ENCODE measurements around the gene IL1R1.

Gene IL1R1

DNA sequence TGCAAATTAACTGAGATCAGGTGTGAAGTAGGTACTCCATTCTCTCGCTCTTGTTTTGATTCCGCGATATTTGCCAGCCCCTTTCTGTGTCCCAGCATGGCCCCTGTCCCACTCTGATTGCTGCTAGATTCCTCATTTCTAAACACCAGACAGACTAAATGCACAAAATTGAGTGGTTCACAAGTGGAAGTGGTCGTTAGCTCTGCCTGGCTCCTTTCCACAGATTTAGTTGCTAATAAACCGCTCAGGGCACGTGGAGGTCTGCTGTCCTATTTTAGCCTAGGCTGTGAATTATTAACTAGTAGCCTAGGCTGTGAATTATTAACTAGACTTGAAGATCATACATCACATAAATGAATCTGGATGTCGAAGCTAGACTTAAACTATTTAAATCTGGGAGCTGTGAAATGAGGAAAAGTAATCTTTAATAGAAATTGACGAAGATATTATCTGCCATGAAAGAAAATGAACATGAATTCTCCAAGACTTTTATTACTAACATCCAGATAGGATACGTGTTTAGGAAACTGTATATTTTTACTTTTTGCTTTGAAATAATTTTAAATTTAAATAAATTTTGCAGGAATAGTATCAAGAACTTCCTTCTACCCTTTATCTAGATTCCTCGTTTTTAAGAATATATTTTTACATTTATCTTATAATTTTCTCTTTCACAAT lies 48.0 kb downstream of the IL1R1 start:
- Histone ChIP-seq H3K4me1 (ENCODE audit: control insufficient read depth, insufficient read depth, low read length) (no peaks in the 10 kb centered on the region), H3K27ac (ENCODE audit: low read depth, low read length) (no peak overlapping the region), H3K27me3 (ENCODE audit: control insufficient read depth, insufficient read depth, low read length) (peaks cover 35% of the 10 kb centered on the region), H3K9me3 (ENCODE audit: control insufficient read depth, insufficient read depth, low read length) (no peaks in the 10 kb centered on the region), H3K36me3 (ENCODE audit: control insufficient read depth, insufficient read depth, low read length) (no peaks in the 10 kb centered on the region), H3K4me3 (ENCODE audit: low read depth, low read length) (no peak overlapping the region), H3K9ac (ENCODE audit: low read depth, low read length) (no peak overlapping the region)

DNA sequence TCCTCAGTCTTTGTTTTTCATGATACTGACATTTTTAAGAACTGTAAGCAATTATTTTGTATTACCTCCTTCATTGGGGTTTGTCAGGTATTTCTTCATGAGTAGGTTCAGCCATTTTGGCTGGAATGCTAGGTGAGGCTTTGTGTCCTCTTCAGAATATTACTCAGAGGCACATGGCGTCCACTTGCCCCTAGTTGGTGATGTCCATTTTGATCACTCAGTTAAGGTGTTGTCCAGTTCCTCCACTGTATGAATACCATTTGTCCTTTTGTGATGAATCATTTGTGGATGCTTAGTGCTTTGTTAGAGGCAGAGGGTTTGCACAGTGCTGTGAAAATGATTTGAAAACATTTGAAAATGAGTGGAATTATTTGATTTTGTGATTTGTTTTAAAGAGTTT lies 49.0 kb downstream of the IL1R1 start:
- Histone ChIP-seq H3K4me1 (ENCODE audit: control insufficient read depth, insufficient read depth, low read length) (no peaks in the 10 kb centered on the region), H3K9ac (ENCODE audit: low read depth, low read length) (no peak overlapping the region), H3K4me3 (ENCODE audit: low read depth, low read length) (no peak overlapping the region), H3K9me3 (ENCODE audit: control insufficient read depth, insufficient read depth, low read length) (no peaks in the 10 kb centered on the region), H3K27me3 (ENCODE audit: control insufficient read depth, insufficient read depth, low read length) (peaks cover 26% of the 10 kb centered on the region), H3K27ac (ENCODE audit: low read depth, low read length) (no peak overlapping the region), H3K36me3 (ENCODE audit: control insufficient read depth, insufficient read depth, low read length) (no peaks in the 10 kb centered on the region)

DNA sequence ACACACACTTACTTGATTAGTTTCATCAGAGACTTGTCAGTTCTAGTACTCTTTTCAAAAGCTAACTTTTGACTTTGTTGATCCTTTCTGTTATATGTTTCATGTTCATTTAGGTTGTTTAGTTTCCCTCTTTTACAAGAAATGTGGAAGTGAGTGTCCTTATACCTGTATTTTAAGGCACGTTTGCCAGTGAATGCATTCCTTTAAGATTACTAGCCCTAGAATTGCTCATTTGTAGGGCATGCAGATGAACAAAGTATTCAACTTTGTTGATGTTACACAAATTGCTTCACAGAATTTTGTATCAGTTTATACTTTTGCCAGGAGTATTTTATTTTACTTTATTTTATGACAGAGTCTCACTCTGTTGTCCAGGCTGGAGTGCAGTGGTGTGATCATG lies 50.5 kb downstream of the IL1R1 start:
- Histone ChIP-seq H3K27ac (ENCODE audit: low read depth, low read length) (no peak overlapping the region), H3K27me3 (ENCODE audit: control insufficient read depth, insufficient read depth, low read length) (peaks cover 10% of the 10 kb centered on the region), H3K9ac (ENCODE audit: low read depth, low read length) (no peak overlapping the region), H3K4me1 (ENCODE audit: control insufficient read depth, insufficient read depth, low read length) (no peaks in the 10 kb centered on the region), H3K9me3 (ENCODE audit: control insufficient read depth, insufficient read depth, low read length) (no peaks in the 10 kb centered on the region), H3K36me3 (ENCODE audit: control insufficient read depth, insufficient read depth, low read length) (no peaks in the 10 kb centered on the region), H3K4me3 (ENCODE audit: low read depth, low read length) (no peak overlapping the region)

DNA sequence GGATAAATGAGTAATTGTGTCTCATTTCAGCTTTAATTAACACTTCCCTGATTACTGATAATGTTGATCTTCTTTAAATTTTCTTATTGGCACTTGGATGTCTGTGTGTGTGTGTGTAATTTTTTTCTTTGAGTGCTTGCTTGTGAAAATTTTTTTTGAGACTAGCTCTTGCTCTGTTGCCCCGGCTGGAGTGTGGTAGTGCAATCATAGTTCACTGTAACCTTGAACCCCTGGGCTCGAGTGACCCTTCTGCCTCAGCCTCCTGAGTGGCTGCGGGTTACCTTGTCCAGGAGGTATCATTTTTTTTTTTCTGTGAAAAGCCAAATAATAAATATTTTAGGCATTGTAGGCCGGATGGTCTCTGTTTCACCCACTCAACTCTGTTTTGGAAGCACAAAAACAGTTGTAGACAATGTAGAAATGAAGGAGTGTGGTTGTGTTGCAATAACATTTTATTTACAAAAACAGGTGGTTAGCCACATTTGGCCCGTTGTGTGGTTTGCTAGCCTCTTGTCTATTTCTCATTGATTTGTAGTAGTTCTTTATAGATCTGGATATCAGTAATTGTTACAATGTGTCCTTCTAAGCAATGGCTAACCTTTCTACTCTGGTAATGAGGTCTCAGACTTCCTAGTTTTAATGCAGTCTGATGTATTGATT lies 52.2 kb downstream of the IL1R1 start:
- no peaks in the 10 kb centered on the region for H3K36me3 ChIP-seq (ENCODE audit: control insufficient read depth, insufficient read depth, low read length)
- no peak overlapping the region for H3K4me3 ChIP-seq (ENCODE audit: low read depth, low read length)
- H3K4me1 ChIP-seq (ENCODE audit: control insufficient read depth, insufficient read depth, low read length), result no peaks in the 10 kb centered on the region
- no peak overlapping the region for H3K9ac ChIP-seq (ENCODE audit: low read depth, low read length)
- no peaks in the 10 kb centered on the region for H3K27me3 ChIP-seq (ENCODE audit: control insufficient read depth, insufficient read depth, low read length)
- H3K27ac ChIP-seq (ENCODE audit: low read depth, low read length), result no peak overlapping the region
- no peaks in the 10 kb centered on the region for H3K9me3 ChIP-seq (ENCODE audit: control insufficient read depth, insufficient read depth, low read length)

DNA sequence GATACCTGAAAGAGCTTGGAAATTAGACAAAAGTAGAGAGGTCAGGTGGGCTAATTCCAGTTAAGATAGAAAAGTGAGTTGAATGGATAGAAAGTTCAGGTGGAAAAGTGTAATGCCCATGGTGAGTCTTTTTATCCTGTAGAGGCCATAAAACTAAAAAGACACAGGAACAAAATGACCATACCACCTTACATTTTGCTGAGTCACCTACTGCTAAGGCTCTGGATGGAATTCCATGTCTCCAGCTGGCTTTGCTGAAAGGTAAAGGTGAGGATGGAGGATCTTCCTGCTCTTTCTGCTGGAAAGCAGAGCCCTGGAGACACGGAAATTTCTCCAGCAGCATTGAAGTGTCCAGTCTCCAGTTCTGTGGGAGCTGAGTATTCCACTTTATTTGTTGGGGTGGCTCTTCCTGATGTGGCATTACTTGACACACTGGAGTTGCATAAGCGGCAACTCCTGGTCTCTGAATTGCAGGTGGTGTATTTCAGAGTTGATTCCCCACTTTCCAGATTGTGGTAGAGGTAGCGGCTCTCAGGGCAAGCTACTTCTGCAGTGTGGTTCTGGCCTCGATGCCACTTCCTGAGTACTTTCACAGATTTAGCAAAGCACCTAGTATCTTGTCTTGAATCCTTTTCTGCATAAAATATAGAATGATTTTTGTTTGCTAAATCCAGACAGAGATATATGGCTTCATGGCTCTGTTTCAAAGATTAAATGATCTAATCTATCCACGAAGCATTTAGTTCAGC lies 55.0 kb downstream of the IL1R1 start:
- no peak overlapping the region for H3K9ac ChIP-seq (ENCODE audit: low read depth, low read length)
- no peaks in the 10 kb centered on the region for H3K36me3 ChIP-seq (ENCODE audit: control insufficient read depth, insufficient read depth, low read length)
- H3K4me3 ChIP-seq (ENCODE audit: low read depth, low read length), result no peak overlapping the region
- no peaks in the 10 kb centered on the region for H3K9me3 ChIP-seq (ENCODE audit: control insufficient read depth, insufficient read depth, low read length)
- H3K4me1 ChIP-seq (ENCODE audit: control insufficient read depth, insufficient read depth, low read length), result no peaks in the 10 kb centered on the region
- no peaks in the 10 kb centered on the region for H3K27me3 ChIP-seq (ENCODE audit: control insufficient read depth, insufficient read depth, low read length)
- H3K27ac ChIP-seq (ENCODE audit: low read depth, low read length), result no peak overlapping the region

DNA sequence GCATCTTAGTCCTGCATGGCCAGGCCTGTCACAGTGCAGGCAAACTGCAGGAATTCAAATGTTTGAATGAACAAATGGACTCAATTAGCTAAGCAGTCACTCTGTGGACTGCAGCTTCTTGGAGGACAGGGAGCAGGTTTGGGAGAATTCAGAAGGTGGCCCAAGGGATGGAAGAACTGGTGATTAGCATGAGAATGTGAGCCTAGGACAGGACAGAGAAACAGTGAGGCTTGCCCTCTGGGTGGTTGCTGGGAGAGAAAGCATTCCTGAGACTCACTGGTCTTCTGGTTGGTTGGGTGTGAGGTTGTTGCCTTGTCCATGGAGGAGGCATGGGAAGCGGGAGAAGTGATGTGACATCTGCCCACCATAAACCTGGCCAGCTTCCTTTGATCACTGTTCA lies 58.0 kb downstream of the IL1R1 start:
- Histone ChIP-seq H3K4me1 (ENCODE audit: control insufficient read depth, insufficient read depth, low read length) (no peaks in the 10 kb centered on the region), H3K9ac (ENCODE audit: low read depth, low read length) (no peak overlapping the region), H3K27ac (ENCODE audit: low read depth, low read length) (no peak overlapping the region), H3K27me3 (ENCODE audit: control insufficient read depth, insufficient read depth, low read length) (no peaks in the 10 kb centered on the region), H3K36me3 (ENCODE audit: control insufficient read depth, insufficient read depth, low read length) (no peaks in the 10 kb centered on the region), H3K9me3 (ENCODE audit: control insufficient read depth, insufficient read depth, low read length) (no peaks in the 10 kb centered on the region), H3K4me3 (ENCODE audit: low read depth, low read length) (no peak overlapping the region)

DNA sequence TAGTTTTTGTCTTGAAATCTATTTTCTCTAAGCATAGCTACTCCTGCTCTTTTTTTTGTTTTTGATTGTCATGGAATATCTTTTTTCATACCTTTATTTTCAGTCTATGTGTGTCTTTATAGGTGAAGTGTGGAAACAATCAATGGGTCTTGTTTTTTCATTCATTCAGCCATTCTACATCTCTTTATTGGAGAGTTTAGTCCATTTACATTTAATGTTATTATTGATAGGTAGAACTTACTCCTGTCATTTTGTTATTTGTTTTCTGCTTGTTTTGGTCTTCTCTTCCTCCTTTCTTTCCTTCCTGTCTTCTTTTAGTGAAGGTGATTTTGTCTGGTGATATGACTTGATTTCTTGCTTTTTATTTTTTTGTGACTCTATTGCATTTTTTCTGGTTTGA lies 62.1 kb downstream of the IL1R1 start:
- H3K27ac ChIP-seq (ENCODE audit: low read depth, low read length), result no peak overlapping the region
- no peaks in the 10 kb centered on the region for H3K27me3 ChIP-seq (ENCODE audit: control insufficient read depth, insufficient read depth, low read length)
- no peaks in the 10 kb centered on the region for H3K4me1 ChIP-seq (ENCODE audit: control insufficient read depth, insufficient read depth, low read length)
- no peak overlapping the region for H3K4me3 ChIP-seq (ENCODE audit: low read depth, low read length)
- no peaks in the 10 kb centered on the region for H3K9me3 ChIP-seq (ENCODE audit: control insufficient read depth, insufficient read depth, low read length)
- H3K36me3 ChIP-seq (ENCODE audit: control insufficient read depth, insufficient read depth, low read length), result no peaks in the 10 kb centered on the region
- H3K9ac ChIP-seq (ENCODE audit: low read depth, low read length), result no peak overlapping the region

DNA sequence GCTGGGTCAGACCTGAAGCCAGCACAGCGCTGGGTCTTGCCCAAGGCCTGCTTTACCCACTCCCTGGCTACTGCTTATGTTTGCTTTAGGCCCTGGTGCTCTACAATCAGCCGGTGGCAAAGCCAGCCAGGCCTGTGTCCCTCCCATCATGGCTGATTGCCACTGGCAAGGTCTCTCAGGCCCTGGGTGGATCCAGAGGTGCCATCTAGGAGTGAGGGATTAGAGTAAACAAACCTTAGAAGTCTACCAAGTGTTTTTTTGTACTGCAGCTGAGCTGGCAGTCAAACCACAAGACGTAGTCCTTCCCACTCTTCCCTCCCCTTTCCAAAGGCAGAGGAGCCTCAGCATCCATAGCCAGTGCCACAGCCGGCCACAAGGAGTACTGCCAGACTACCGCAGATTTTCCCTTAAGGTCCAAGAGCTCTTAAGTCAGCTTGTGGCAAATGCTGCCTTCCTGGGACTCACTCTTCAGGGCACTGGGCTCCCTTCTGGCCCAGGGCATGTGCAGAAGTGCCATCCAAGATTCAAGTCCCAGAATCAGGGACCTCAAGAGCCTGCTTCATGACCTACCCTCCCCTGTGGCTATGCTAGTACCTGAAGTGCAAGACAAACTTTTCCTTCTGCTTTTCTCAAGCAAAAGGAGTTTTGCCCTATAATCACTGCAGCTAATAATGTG lies 64.3 kb downstream of the IL1R1 start:
- Histone ChIP-seq H3K4me3 (ENCODE audit: low read depth, low read length) (no peak overlapping the region), H3K36me3 (ENCODE audit: control insufficient read depth, insufficient read depth, low read length) (no peaks in the 10 kb centered on the region), H3K27ac (ENCODE audit: low read depth, low read length) (no peak overlapping the region), H3K27me3 (ENCODE audit: control insufficient read depth, insufficient read depth, low read length) (no peaks in the 10 kb centered on the region), H3K9me3 (ENCODE audit: control insufficient read depth, insufficient read depth, low read length) (no peaks in the 10 kb centered on the region), H3K9ac (ENCODE audit: low read depth, low read length) (no peak overlapping the region), H3K4me1 (ENCODE audit: control insufficient read depth, insufficient read depth, low read length) (no peaks in the 10 kb centered on the region)

DNA sequence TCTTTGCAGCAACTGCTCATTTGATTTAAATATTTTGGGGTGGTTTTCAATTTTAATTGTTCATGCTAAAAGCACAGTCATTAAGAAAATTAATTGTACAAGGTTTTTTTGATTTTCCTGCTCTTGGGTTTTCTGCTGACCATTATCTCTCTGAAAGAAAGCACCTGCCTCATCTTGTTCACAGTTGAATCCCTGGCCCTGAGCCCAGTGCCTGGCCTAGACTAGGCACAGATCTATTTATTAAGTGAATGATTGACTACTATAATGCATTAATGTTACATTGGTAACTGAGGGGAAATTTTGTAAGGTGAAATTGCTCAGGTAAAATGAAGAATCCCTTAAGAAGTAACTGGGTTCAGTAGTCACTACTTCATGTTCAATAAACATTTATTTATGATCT lies 66.2 kb downstream of the IL1R1 start:
- H3K27me3 ChIP-seq (ENCODE audit: control insufficient read depth, insufficient read depth, low read length), result no peaks in the 10 kb centered on the region
- no peaks in the 10 kb centered on the region for H3K4me1 ChIP-seq (ENCODE audit: control insufficient read depth, insufficient read depth, low read length)
- H3K9ac ChIP-seq (ENCODE audit: low read depth, low read length), result no peak overlapping the region
- no peak overlapping the region for H3K27ac ChIP-seq (ENCODE audit: low read depth, low read length)
- no peaks in the 10 kb centered on the region for H3K36me3 ChIP-seq (ENCODE audit: control insufficient read depth, insufficient read depth, low read length)
- H3K9me3 ChIP-seq (ENCODE audit: control insufficient read depth, insufficient read depth, low read length), result no peaks in the 10 kb centered on the region
- no peak overlapping the region for H3K4me3 ChIP-seq (ENCODE audit: low read depth, low read length)

DNA sequence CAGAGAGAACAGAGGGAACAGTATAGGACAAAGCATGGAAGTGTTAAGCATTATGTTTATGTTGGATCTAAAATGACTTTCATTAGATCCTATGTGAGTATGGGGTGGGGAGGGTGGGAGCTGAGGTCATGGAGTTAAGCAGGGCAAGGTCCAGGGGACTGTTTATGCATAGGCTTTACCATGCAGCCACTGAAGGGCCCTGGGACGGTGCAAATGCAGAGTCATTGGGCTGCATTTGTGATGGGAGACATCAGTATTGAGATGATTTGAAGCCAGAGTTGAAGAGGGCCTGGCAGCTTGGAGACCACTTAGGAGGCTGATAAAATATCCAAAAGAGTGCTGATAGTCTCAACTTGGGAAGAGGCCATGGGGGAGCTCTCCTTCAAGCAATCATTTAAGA lies 66.9 kb downstream of the IL1R1 start:
- H3K27me3 ChIP-seq (ENCODE audit: control insufficient read depth, insufficient read depth, low read length), result no peaks in the 10 kb centered on the region
- no peaks in the 10 kb centered on the region for H3K36me3 ChIP-seq (ENCODE audit: control insufficient read depth, insufficient read depth, low read length)
- no peak overlapping the region for H3K27ac ChIP-seq (ENCODE audit: low read depth, low read length)

DNA sequence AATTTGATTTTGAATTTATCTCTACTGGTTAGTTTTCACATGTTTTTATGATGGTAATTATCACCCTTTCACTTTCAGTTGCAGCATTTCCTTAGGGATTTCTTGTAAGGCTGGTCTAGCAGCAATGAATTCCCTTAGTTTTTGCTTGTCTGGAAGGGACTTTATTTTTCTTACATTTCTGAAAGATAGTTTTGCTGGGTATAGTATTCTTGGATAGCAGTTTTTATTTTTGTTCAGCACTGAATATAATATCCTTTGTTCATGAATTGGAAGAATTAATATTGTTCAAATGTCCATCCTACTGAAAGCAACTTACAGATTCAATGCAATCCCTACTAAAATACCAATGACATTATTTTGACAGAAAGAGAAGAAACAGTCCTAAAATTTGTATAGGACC lies 74.5 kb downstream of the IL1R1 start:
- H3K9ac ChIP-seq (ENCODE audit: low read depth, low read length), result no peak overlapping the region
- peaks cover 10% of the 10 kb centered on the region for H3K9me3 ChIP-seq (ENCODE audit: control insufficient read depth, insufficient read depth, low read length)
- no peak overlapping the region for H3K27ac ChIP-seq (ENCODE audit: low read depth, low read length)

More for the DNA sequence above, 66.9 kb downstream of the IL1R1 start:
- no peaks in the 10 kb centered on the region for H3K4me1 ChIP-seq (ENCODE audit: control insufficient read depth, insufficient read depth, low read length)
- H3K4me3 ChIP-seq (ENCODE audit: low read depth, low read length), result no peak overlapping the region
- no peaks in the 10 kb centered on the region for H3K9me3 ChIP-seq (ENCODE audit: control insufficient read depth, insufficient read depth, low read length)
- no peak overlapping the region for H3K9ac ChIP-seq (ENCODE audit: low read depth, low read length)

More for the DNA sequence above, 74.5 kb downstream of the IL1R1 start:
- H3K4me1 ChIP-seq (ENCODE audit: control insufficient read depth, insufficient read depth, low read length), result no peaks in the 10 kb centered on the region
- no peaks in the 10 kb centered on the region for H3K27me3 ChIP-seq (ENCODE audit: control insufficient read depth, insufficient read depth, low read length)
- H3K36me3 ChIP-seq (ENCODE audit: control insufficient read depth, insufficient read depth, low read length), result no peaks in the 10 kb centered on the region
- no peak overlapping the region for H3K4me3 ChIP-seq (ENCODE audit: low read depth, low read length)

All from HUES48 (cell line).